OCI-LY7 (cell line): ENCODE results near the gene BRMS1.

Experiments
- EZH2phosphoT487 ChIP-seq: fragments of 200-600 bp; sonication (generic); IDR thresholded peaks from 2 replicates; pipeline ENCODE4 v1.6.1; 2018; ENCODE audit warnings: low read depth, borderline replicate concordance, mild to moderate bottlenecking, mixed run types, antibody characterized with exemption, low read length, moderate library complexity, mixed read lengths
- TF ChIP-seq, protein P1 (sequence below): fragments of 200-600 bp; sonication (generic); conservative IDR thresholded peaks from 2 replicates; pipeline ENCODE4 v1.5.1; 2014; ENCODE audit warnings: mild to moderate bottlenecking, antibody characterized with exemption, low read length, moderate library complexity, mixed read lengths

DNA sequence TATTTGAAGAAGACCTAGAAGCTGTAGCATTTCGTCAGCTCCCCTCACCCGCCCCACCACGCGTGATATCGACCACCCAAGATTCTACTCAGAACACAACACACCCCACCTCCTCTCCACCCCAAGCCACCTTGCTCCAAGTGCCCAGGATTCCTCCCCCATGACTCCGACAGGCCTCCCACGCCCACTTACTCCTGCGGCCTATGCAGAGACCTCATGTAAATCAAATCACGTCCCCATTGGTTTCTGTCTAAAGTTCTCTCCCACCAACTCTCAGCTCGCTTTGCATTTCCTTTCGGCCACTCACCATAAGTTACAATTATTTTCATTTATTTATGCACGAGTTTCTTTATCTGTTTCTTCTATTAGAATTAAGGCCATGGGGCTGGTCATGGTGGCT lies 42.2 kb downstream of the BRMS1 start:
- TF ChIP-seq, protein P1, sequence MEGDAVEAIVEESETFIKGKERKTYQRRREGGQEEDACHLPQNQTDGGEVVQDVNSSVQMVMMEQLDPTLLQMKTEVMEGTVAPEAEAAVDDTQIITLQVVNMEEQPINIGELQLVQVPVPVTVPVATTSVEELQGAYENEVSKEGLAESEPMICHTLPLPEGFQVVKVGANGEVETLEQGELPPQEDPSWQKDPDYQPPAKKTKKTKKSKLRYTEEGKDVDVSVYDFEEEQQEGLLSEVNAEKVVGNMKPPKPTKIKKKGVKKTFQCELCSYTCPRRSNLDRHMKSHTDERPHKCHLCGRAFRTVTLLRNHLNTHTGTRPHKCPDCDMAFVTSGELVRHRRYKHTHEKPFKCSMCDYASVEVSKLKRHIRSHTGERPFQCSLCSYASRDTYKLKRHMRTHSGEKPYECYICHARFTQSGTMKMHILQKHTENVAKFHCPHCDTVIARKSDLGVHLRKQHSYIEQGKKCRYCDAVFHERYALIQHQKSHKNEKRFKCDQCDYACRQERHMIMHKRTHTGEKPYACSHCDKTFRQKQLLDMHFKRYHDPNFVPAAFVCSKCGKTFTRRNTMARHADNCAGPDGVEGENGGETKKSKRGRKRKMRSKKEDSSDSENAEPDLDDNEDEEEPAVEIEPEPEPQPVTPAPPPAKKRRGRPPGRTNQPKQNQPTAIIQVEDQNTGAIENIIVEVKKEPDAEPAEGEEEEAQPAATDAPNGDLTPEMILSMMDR, result no peak
- TF ChIP-seq EZH2phosphoT487, result no peak
